Activated CD8-positive, alpha-beta memory T cell treated with anti-CD3 and anti-CD28 coated beads, Interleukin-2, amount 10 ng/mL, durations not matched to agents 7 days and 5 days (primary cell): ENCODE data around the gene MPEG1. TPM values are rescaled to one million over a fixed set of nuclear protein-coding genes. Genes with fewer than 3 reads are reported as not detected.

Experiments
- ATAC-seq: fragments of 150-1000 bp; cut with Tn5 transposase; one replicate; pipeline ENCODE4 v1.10.0; 2021; ENCODE audit warnings: moderate library complexity
- CTCF ChIA-PET: fragments of 350-600 bp; sonication (Branson Sonifier 250); formaldehyde crosslinking; loops from one replicate; lab custom pipeline; 2021; ENCODE audit warnings: antibody characterized with exemption; lab: Charles Lee
- DNase-seq: peaks from one replicate; pipeline ENCODE4 v3.0.0-alpha.2; 2020
- H3K27ac Mint-ChIP-seq: one replicate; pipeline ENCODE4 v1.8.0; 2021; ENCODE audit warnings: mild to moderate bottlenecking, mixed read lengths
- H3K27me3 Mint-ChIP-seq: one replicate; pipeline ENCODE4 v1.8.0; 2021; ENCODE audit warnings: mixed read lengths
- H3K36me3 Mint-ChIP-seq: one replicate; pipeline ENCODE4 v1.8.0; 2021; ENCODE audit warnings: mild to moderate bottlenecking, mixed read lengths
- H3K4me1 Mint-ChIP-seq: one replicate; pipeline ENCODE4 v1.8.0; 2021; ENCODE audit warnings: mixed read lengths
- H3K4me3 Mint-ChIP-seq: one replicate; pipeline ENCODE4 v1.8.0; 2021; ENCODE audit warnings: mild to moderate bottlenecking, moderate library complexity, mixed read lengths
- H3K9me3 Mint-ChIP-seq: one replicate; pipeline ENCODE4 v1.8.0; 2022; ENCODE audit warnings: low read depth, mixed read lengths
- total RNA-seq, 2 experiments: library from RNA; stranded (reverse); gene quantifications; one replicate each; pipeline ENCODE4 v1.2.3, GENCODE V29; 2021

MPEG1 gene
- total RNA-seq, 2 experiments from 2014 or later = not detected

DNA sequence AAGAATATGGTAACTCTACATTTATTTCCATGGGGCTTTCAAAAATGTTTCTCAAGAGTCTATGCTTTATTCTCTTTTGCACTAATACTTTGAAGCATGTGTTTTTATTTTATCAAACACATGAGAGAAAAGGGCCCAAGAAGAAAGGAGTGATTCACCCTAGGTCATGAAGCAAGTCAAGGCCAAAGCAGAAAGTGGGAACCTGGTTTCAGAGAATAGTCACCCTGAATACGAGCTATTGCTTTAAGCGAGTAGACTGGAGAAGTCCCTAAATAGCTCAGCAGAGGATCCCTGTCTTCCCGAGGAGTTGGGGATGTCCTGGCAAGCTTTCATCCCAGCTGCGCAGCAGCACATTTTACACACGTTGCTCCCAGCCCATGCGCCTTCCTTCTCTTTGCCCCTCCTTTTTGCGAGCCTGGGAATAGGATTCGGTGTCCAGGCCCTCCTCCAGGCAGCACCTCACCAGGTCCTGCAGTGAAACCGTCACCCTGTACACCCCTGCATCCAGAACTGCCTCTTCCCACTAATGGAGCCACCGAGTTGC is 19.1 kb downstream of the MPEG1 start:
- ATAC-seq = no peak
- CTCF ChIA-PET = interaction anchor here (2.0 kb wide), 1 partner anchor 22 kb away, joined by 5 read pairs; the partner anchor contains the start of gene DTX4
- Mint-ChIP-seq H3K36me3 (no peaks in the 10 kb centered on the region), H3K4me3 (no peak overlapping the region), H3K9me3 (no peaks in the 10 kb centered on the region), H3K27me3 (peaks cover 6% of the 10 kb centered on the region), H3K27ac (no peak overlapping the region), H3K4me1 (peaks cover 4% of the 10 kb centered on the region)
- DNase-seq = no peak

- no peak for DNase-seq
- Mint-ChIP-seq H3K4me3 (no peak overlapping the region), H3K4me1 (peaks cover 4% of the 10 kb centered on the region), H3K36me3 (no peaks in the 10 kb centered on the region), H3K27ac (no peak overlapping the region), H3K9me3 (no peaks in the 10 kb centered on the region), H3K27me3 (peaks cover 7% of the 10 kb centered on the region)
- CTCF ChIA-PET = interaction anchor here (1.1 to 2.0 kb wide), 2 partner anchors 14 to 21 kb away, joined by 3 to 5 read pairs; partner anchors contain the start of gene DTX4
- ATAC-seq = no peak
Observed at GRCh38 chr11:59192446-59193020, 20.2 kb downstream of the MPEG1 start.

DNA sequence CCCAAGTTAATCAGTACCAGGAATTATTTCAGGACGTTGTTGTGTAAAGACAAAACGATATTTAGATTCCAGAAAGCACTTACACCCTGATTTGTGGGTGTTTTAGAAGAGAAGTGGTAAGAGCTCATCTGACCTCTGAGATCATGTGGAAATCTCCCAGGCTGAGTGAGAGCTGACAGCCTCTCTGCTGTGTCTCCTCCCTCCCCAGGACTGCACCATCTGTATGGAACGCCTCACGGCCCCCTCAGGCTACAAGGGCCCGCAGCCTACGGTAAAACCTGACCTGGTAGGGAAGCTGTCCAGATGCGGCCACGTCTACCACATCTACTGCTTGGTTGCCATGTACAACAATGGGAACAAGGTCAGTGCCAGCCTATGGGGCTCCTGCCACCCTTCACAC is 20.8 kb downstream of the MPEG1 start:
- CTCF ChIA-PET = interaction anchor here (1.1 to 2.0 kb wide), 2 partner anchors 14 to 20 kb away, joined by 3 to 5 read pairs; partner anchors contain the start of gene DTX4
- peaks cover 7% of the 10 kb centered on the region for H3K27me3 Mint-ChIP-seq

GRCh38 chr11:59191095-59191494 is 21.6 kb downstream of the MPEG1 start:
- peaks cover 7% of the 10 kb centered on the region for H3K27me3 Mint-ChIP-seq
- peaks cover 4% of the 10 kb centered on the region for H3K4me1 Mint-ChIP-seq
- no peaks in the 10 kb centered on the region for H3K9me3 Mint-ChIP-seq
- CTCF ChIA-PET = no interaction called here
- ATAC-seq (no peak), DNase-seq (no peak)
- H3K36me3 Mint-ChIP-seq = no peaks in the 10 kb centered on the region
- H3K27ac Mint-ChIP-seq = no peak overlapping the region
- no peak overlapping the region for H3K4me3 Mint-ChIP-seq

More for the DNA sequence above, 20.8 kb downstream of the MPEG1 start:
- H3K36me3 Mint-ChIP-seq = no peaks in the 10 kb centered on the region
- H3K4me1 Mint-ChIP-seq = peaks cover 4% of the 10 kb centered on the region
- H3K4me3 Mint-ChIP-seq = no peak overlapping the region
- no peaks in the 10 kb centered on the region for H3K9me3 Mint-ChIP-seq
- DNase-seq (no peak), ATAC-seq (no peak)
- H3K27ac Mint-ChIP-seq = no peak overlapping the region

- Mint-ChIP-seq H3K9me3 (no peaks in the 10 kb centered on the region), H3K27ac (no peak overlapping the region), H3K4me3 (no peak overlapping the region), H3K27me3 (peaks cover 7% of the 10 kb centered on the region), H3K36me3 (no peaks in the 10 kb centered on the region), H3K4me1 (peaks cover 4% of the 10 kb centered on the region)
- no peak for ATAC-seq
- no peak for DNase-seq
- CTCF ChIA-PET = interaction anchor here (1.1 to 2.3 kb wide), 4 partner anchors 11 to 32 kb away, joined by 3 to 10 read pairs (median 6); partner anchors contain the start of gene DTX4
Observed at GRCh38 chr11:59189986-59190385, 22.7 kb downstream of the MPEG1 start.

DNA sequence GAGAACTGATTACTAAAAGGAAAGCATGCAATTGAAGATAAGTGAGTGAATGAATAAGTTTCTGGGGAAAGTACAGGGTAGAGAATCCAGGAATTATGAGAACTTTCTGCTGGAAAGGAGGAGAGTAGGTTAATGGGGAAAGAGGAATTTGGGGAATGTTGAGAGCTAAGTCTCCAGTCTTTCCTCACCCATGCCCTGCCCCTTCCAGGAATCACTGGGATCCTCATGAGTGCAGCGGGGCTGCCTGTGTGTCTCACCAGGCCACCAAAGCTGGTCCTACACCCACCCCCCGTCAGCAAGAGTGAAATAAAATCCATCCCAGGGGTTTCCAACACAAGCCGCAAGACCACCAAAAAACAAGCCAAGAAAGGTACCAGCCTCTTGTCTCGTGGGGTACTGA is 23.8 kb downstream of the MPEG1 start:
- Mint-ChIP-seq H3K4me1 (peaks cover 4% of the 10 kb centered on the region), H3K27me3 (peaks cover 7% of the 10 kb centered on the region), H3K9me3 (no peaks in the 10 kb centered on the region), H3K36me3 (no peaks in the 10 kb centered on the region), H3K27ac (no peak overlapping the region), H3K4me3 (no peak overlapping the region)
- ATAC-seq (no peak), DNase-seq (no peak)
- CTCF ChIA-PET = interaction anchor here (2.3 to 4.5 kb wide), 2 partner anchors 17 to 31 kb away, joined by 7 to 57 read pairs; partner anchors contain the start of gene DTX4

- no peak overlapping the region for H3K27ac Mint-ChIP-seq
- DNase-seq (no peak), ATAC-seq (no peak)
- CTCF ChIA-PET = interaction anchor here (1.0 to 4.5 kb wide), 7 partner anchors 9 to 106 kb away, joined by 3 to 57 read pairs (median 10); partner anchors contain the start of gene DTX4
- no peaks in the 10 kb centered on the region for H3K9me3 Mint-ChIP-seq
- no peaks in the 10 kb centered on the region for H3K36me3 Mint-ChIP-seq
- H3K4me1 Mint-ChIP-seq = peaks cover 4% of the 10 kb centered on the region
- peaks cover 5% of the 10 kb centered on the region for H3K27me3 Mint-ChIP-seq
- no peak overlapping the region for H3K4me3 Mint-ChIP-seq
Observed at GRCh38 chr11:59187587-59187986, 25.1 kb downstream of the MPEG1 start.

GRCh38 chr11:59187035-59187434 is 25.7 kb downstream of the MPEG1 start:
- Mint-ChIP-seq H3K4me1 (peaks cover 4% of the 10 kb centered on the region), H3K27ac (no peak overlapping the region), H3K27me3 (peaks cover 5% of the 10 kb centered on the region), H3K9me3 (no peaks in the 10 kb centered on the region), H3K4me3 (no peak overlapping the region), H3K36me3 (no peaks in the 10 kb centered on the region)
- no peak for ATAC-seq
- no peak for DNase-seq
- CTCF ChIA-PET = interaction anchor here (0.8 to 4.5 kb wide), 11 partner anchors 7 to 107 kb away, joined by 3 to 57 read pairs (median 4); partner anchors contain the start of gene DTX4

GRCh38 chr11:59186130-59186594 is 26.6 kb downstream of the MPEG1 start:
- DNase-seq (no peak), ATAC-seq (peak; percentile 65)
- H3K27ac Mint-ChIP-seq = no peak overlapping the region
- H3K9me3 Mint-ChIP-seq = no peaks in the 10 kb centered on the region
- H3K4me1 Mint-ChIP-seq = peaks cover 3% of the 10 kb centered on the region
- CTCF ChIA-PET = interaction anchor here (0.7 to 4.5 kb wide), 14 partner anchors 8 to 243 kb away, joined by 3 to 57 read pairs (median 5); partner anchors contain the start of gene DTX4
- H3K4me3 Mint-ChIP-seq = no peak overlapping the region
- H3K27me3 Mint-ChIP-seq = peaks cover 3% of the 10 kb centered on the region
- H3K36me3 Mint-ChIP-seq = no peaks in the 10 kb centered on the region

- H3K9me3 Mint-ChIP-seq = no peaks in the 10 kb centered on the region
- peaks cover 3% of the 10 kb centered on the region for H3K27me3 Mint-ChIP-seq
- DNase-seq (no peak), ATAC-seq (no peak)
- CTCF ChIA-PET = interaction anchor here (0.7 to 4.5 kb wide), 9 partner anchors 10 to 243 kb away, joined by 3 to 57 read pairs (median 10); partner anchors contain the start of gene DTX4
- H3K4me3 Mint-ChIP-seq = no peak overlapping the region
- no peak overlapping the region for H3K27ac Mint-ChIP-seq
- no peaks in the 10 kb centered on the region for H3K36me3 Mint-ChIP-seq
- no peaks in the 10 kb centered on the region for H3K4me1 Mint-ChIP-seq
Observed at GRCh38 chr11:59185386-59185945, 27.3 kb downstream of the MPEG1 start.

DNA sequence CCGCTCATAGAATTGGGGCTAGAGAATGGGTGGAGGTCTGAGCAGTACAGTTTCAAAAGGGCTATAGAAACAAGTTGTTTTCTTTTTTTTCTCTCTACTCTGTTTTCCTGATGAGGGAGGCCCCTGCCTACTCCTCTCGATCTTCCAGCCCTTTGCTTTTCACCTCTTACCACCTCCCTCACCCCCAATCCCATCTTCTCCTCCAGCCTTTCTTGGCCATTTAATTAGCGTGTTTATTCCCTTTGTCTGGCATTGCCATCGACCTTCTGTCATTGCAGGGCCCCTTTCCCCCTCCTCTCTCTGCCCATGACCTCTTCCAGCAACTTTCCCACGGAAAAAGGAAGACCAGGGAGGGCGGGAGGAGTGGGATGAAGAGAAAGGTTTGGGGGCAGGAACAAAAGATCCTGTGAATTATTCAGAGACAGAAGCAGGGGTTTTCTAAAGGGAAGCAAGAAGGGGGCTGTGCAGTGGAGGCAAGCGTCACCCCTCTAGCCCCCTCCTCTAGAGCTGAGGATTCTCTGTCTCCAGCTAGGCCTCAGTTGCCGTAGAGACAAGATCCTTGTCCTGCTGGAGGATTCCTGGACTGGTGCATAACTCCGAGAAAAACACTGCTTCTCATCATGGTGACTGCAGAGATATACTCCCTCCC is 27.9 kb downstream of the MPEG1 start:
- Mint-ChIP-seq H3K9me3 (peaks cover under 1% of the 10 kb centered on the region), H3K27me3 (peaks cover 3% of the 10 kb centered on the region), H3K4me1 (no peaks in the 10 kb centered on the region), H3K4me3 (no peak overlapping the region), H3K27ac (no peak overlapping the region), H3K36me3 (no peaks in the 10 kb centered on the region)
- DNase-seq (no peak), ATAC-seq (no peak)
- CTCF ChIA-PET = interaction anchor here (0.8 to 5.2 kb wide), 6 partner anchors 10 to 244 kb away, joined by 3 to 57 read pairs (median 24); partner anchors contain the start of gene DTX4

GRCh38 chr11:59183771-59184170 is 29.0 kb downstream of the MPEG1 start:
- no peaks in the 10 kb centered on the region for H3K36me3 Mint-ChIP-seq
- H3K27me3 Mint-ChIP-seq = peaks cover 3% of the 10 kb centered on the region
- no peak overlapping the region for H3K27ac Mint-ChIP-seq
- no peak overlapping the region for H3K4me3 Mint-ChIP-seq
- DNase-seq = no peak
- no peak for ATAC-seq
- CTCF ChIA-PET = interaction anchor here (5.2 kb wide), 1 partner anchor 12 kb away, joined by 31 read pairs; the partner anchor contains the start of gene DTX4
- H3K4me1 Mint-ChIP-seq = no peaks in the 10 kb centered on the region
- peaks cover 4% of the 10 kb centered on the region for H3K9me3 Mint-ChIP-seq
